ENCODE results near the gene PPIP5K1.
"Not testable (repeated sequence)": the region's sequence is repeated elsewhere in the genome, so short reads cannot be mapped to it uniquely, and the experiment has no call there.

GRCh38 chr15:43622068-43622799, 32.2 kb upstream of the PPIP5K1 start:
- TF ChIP-seq, protein P1, sequence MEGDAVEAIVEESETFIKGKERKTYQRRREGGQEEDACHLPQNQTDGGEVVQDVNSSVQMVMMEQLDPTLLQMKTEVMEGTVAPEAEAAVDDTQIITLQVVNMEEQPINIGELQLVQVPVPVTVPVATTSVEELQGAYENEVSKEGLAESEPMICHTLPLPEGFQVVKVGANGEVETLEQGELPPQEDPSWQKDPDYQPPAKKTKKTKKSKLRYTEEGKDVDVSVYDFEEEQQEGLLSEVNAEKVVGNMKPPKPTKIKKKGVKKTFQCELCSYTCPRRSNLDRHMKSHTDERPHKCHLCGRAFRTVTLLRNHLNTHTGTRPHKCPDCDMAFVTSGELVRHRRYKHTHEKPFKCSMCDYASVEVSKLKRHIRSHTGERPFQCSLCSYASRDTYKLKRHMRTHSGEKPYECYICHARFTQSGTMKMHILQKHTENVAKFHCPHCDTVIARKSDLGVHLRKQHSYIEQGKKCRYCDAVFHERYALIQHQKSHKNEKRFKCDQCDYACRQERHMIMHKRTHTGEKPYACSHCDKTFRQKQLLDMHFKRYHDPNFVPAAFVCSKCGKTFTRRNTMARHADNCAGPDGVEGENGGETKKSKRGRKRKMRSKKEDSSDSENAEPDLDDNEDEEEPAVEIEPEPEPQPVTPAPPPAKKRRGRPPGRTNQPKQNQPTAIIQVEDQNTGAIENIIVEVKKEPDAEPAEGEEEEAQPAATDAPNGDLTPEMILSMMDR (IDR thresholded peaks at IDR 0.05): not testable (repeated sequence)
- TF ChIP-seq POLR2A (IDR thresholded peaks at IDR 0.05); EP300 (IDR thresholded peaks at IDR 0.05; ENCODE audit: low read depth): not testable (repeated sequence)

Data from transverse colon (tissue), 3 donors.